ENCODE data around the gene POTEB.
"Not testable (repeated sequence)": the region's sequence is repeated elsewhere in the genome, so short reads cannot be mapped to it uniquely, and the experiment has no call there.

- TF ChIP-seq, protein P1, sequence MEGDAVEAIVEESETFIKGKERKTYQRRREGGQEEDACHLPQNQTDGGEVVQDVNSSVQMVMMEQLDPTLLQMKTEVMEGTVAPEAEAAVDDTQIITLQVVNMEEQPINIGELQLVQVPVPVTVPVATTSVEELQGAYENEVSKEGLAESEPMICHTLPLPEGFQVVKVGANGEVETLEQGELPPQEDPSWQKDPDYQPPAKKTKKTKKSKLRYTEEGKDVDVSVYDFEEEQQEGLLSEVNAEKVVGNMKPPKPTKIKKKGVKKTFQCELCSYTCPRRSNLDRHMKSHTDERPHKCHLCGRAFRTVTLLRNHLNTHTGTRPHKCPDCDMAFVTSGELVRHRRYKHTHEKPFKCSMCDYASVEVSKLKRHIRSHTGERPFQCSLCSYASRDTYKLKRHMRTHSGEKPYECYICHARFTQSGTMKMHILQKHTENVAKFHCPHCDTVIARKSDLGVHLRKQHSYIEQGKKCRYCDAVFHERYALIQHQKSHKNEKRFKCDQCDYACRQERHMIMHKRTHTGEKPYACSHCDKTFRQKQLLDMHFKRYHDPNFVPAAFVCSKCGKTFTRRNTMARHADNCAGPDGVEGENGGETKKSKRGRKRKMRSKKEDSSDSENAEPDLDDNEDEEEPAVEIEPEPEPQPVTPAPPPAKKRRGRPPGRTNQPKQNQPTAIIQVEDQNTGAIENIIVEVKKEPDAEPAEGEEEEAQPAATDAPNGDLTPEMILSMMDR (conservative IDR thresholded peaks at IDR 0.05; ENCODE audit: low read length): not testable (repeated sequence)
- TF ChIP-seq EZH2phosphoT487 (IDR thresholded peaks at IDR 0.05; ENCODE audit: borderline replicate concordance, low read depth, low read length): not testable (repeated sequence)
Measured at GRCh38 chr15:21838831-21839230, 38.7 kb downstream of the POTEB start.
